Endothelial cell of umbilical vein (primary cell): ENCODE data around the gene STK10. TPM values are rescaled to one million over a fixed set of nuclear protein-coding genes. Genes with fewer than 3 reads are reported as not detected.

Experiments used
- BruUV-seq: library from RNA; stranded (reverse); fragments of 400-500 nt; replicated peaks from 2 replicates; lab custom pipeline; 2021; lab: Mats Ljungman, UMichigan
- CTCF ChIA-PET: fragments of 300-600, 350-600 bp; sonication (Branson Sonifier 250); formaldehyde crosslinking; loops from one replicate; lab custom pipeline; 2021; ENCODE audit warnings: antibody characterized with exemption, inconsistent platforms; lab: Charles Lee
- POLR2A ChIA-PET: fragments of 300-600, 350-600 bp; sonication (Branson Sonifier 250); formaldehyde crosslinking; loops from one replicate; lab custom pipeline; 2021; ENCODE audit warnings: antibody characterized with exemption, inconsistent platforms; lab: Charles Lee
- DNase-seq: peaks from one replicate; pipeline ENCODE4 v3.0.0-alpha.2; 2011; ENCODE audit warnings: low read depth, low spot score
- FAIRE-seq: peaks from 2 replicates; lab custom pipeline; 2011; peaks lifted over from hg19 to GRCh38; lab: Jason Lieb, UNC
- H2AFZ ChIP-seq: 2 replicates; pipeline ENCODE4 v1.6.0; 2012; ENCODE audit warnings: low read depth, low read length, control low read depth, inconsistent platforms
- H3K27ac ChIP-seq: 2 replicates; pipeline ENCODE4 v1.5.1; 2011; ENCODE audit warnings: low read depth, mild to moderate bottlenecking, control low read depth, low read length, moderate library complexity; ENCODE audit not compliant: insufficient read depth
- H3K27me3 ChIP-seq, 2 experiments: 2 replicates each; pipeline versions ENCODE4 v1.6.0 to v1.6.1; 2011; ENCODE audit warnings: low read length in 2 of 2, mixed read lengths in 1 of 2; ENCODE audit not compliant: control insufficient read depth in 2 of 2, insufficient read depth in 2 of 2
- H3K36me3 ChIP-seq, 2 experiments: 2 replicates in 1 of 2; 3 replicates in 1 of 2; pipeline ENCODE4 v1.5.1; 2011; ENCODE audit warnings: low read length in 2 of 2, mild to moderate bottlenecking in 1 of 2, moderate library complexity in 1 of 2; ENCODE audit not compliant: control insufficient read depth in 2 of 2, insufficient read depth in 2 of 2; ENCODE audit errors: extremely low read depth in 1 of 2
- H3K4me1 ChIP-seq: 3 replicates; pipeline ENCODE4 v1.5.1; 2011; ENCODE audit warnings: mild to moderate bottlenecking, low read length; ENCODE audit not compliant: control insufficient read depth, insufficient read depth; ENCODE audit errors: extremely low read depth
- H3K4me2 ChIP-seq: 2 replicates; pipeline ENCODE4 v1.6.1; 2011; ENCODE audit warnings: low read length, control low read depth, mixed read lengths; ENCODE audit not compliant: insufficient read depth
- H3K4me3 ChIP-seq, 3 experiments: fragments of 200-600 bp in 1 of 3; sonication (generic), shearing (Covaris generic) in 1 of 3; replicated peaks in 1 of 3; 2 replicates each; pipeline ENCODE4 v1.5.1; 2011 to 2016; ENCODE audit warnings: control low read depth in 3 of 3, low read length in 3 of 3, mild to moderate bottlenecking in 2 of 3, inconsistent platforms in 1 of 3, low read depth in 1 of 3, moderate library complexity in 1 of 3; ENCODE audit not compliant: insufficient read depth in 1 of 3
- H3K79me2 ChIP-seq: 2 replicates; pipeline ENCODE4 v1.6.0; 2012; ENCODE audit warnings: low read length, inconsistent platforms; ENCODE audit not compliant: control insufficient read depth, insufficient read depth
- H3K9ac ChIP-seq: replicated peaks from 2 replicates; pipeline ENCODE3; 2011; ENCODE audit warnings: low read length, control low read depth; ENCODE audit not compliant: insufficient read depth; ENCODE audit errors: extremely low read depth
- H3K9me1 ChIP-seq: replicated peaks from 3 replicates; pipeline ENCODE4 v1.6.0; 2011; ENCODE audit warnings: mild to moderate bottlenecking, low read length; ENCODE audit not compliant: control insufficient read depth, insufficient read depth; ENCODE audit errors: extremely low read depth
- H3K9me3 ChIP-seq: replicated peaks from 2 replicates; pipeline ENCODE4 v1.5.1; 2012; ENCODE audit warnings: low read length, inconsistent platforms; ENCODE audit not compliant: control insufficient read depth, insufficient read depth
- H4K20me1 ChIP-seq: replicated peaks from 2 replicates; pipeline ENCODE3; 2011; ENCODE audit warnings: mild to moderate bottlenecking, low read length; ENCODE audit not compliant: control insufficient read depth, insufficient read depth; ENCODE audit errors: extremely low read depth
- CTCF ChIP-seq, 2 donors: IDR thresholded peaks; 1 replicate in 1 of 2; 2 replicates in 1 of 2; pipeline ENCODE4 v1.5.1; 2011; ENCODE audit warnings: low read length in 2 of 2, mild to moderate bottlenecking in 2 of 2, moderate library complexity in 2 of 2, control low read depth in 1 of 2, inconsistent platforms in 1 of 2, low read depth in 1 of 2; ENCODE audit not compliant: insufficient read depth in 1 of 2; ENCODE audit errors: extremely low read depth in 1 of 2
- EZH2 ChIP-seq: IDR thresholded peaks from 2 replicates; pipeline ENCODE4 v1.6.1; 2012; ENCODE audit warnings: borderline replicate concordance, low read depth, mild to moderate bottlenecking, moderate library complexity, low read length, inconsistent platforms; ENCODE audit not compliant: severe bottlenecking
- FOS ChIP-seq: IDR thresholded peaks from 2 replicates; pipeline ENCODE4 v1.6.1; 2011; ENCODE audit warnings: mild to moderate bottlenecking, low read length, moderate library complexity, borderline replicate concordance; ENCODE audit not compliant: insufficient read depth
- GATA2 ChIP-seq: IDR thresholded peaks from 2 replicates; pipeline ENCODE4 v1.7.0; 2011; ENCODE audit warnings: low read depth, mild to moderate bottlenecking, moderate library complexity, mixed read lengths, low read length; ENCODE audit not compliant: insufficient read length, insufficient read depth
- JUN ChIP-seq: IDR thresholded peaks from 2 replicates; pipeline ENCODE4 v1.6.1; 2011; ENCODE audit warnings: borderline replicate concordance, low read depth; ENCODE audit not compliant: insufficient read length, insufficient read depth
- MAX ChIP-seq: IDR thresholded peaks from 2 replicates; pipeline ENCODE4 v1.6.1; 2011; ENCODE audit not compliant: insufficient read depth, insufficient read length
- MYC ChIP-seq: IDR thresholded peaks from one replicate; pipeline ENCODE4 v1.6.1; 2011; ENCODE audit warnings: mild to moderate bottlenecking, low read depth, low read length
- POLR2A ChIP-seq: IDR thresholded peaks from 2 replicates; pipeline ENCODE4 v1.6.1; 2012; ENCODE audit warnings: low read depth, mild to moderate bottlenecking, control low read depth, low read length
- POLR2AphosphoS5 ChIP-seq: IDR thresholded peaks from 2 replicates; pipeline ENCODE4 v1.6.1; 2012; ENCODE audit warnings: low read depth, mild to moderate bottlenecking, control low read depth, low read length, moderate library complexity; ENCODE audit not compliant: insufficient read depth
- dilution Hi-C: fragments of 300-500 bp; cut with MboI; formaldehyde crosslinking; loops from one replicate; pipeline ENCODE4 v1.15.0; 2019; ENCODE audit warnings: low sequenced_read_pairs; ENCODE audit not compliant: extremely low pct_ligation_motif_present
- intact Hi-C: fragments of 100-400 bp; cut with micrococcal nuclease; formaldehyde crosslinking; loops from one replicate; pipeline ENCODE4 v1.10.0; 2022
- polyA plus RNA-seq, 4 experiments: library from polyadenylated mRNA; depleted of rRNA in 3 of 4; stranded (reverse) in 3 of 4; unstranded in 1 of 4; fragments of >200 nt; gene quantifications; 2 replicates each; pipeline versions ENCODE4 v1.2.1 to v1.2.3, GENCODE V29; 2011 to 2012; ENCODE audit warnings: missing spikeins in 1 of 4
- total RNA-seq: library from RNA; stranded (reverse); gene quantifications from 2 replicates; pipeline ENCODE4 v1.2.3, GENCODE V29; 2021

Gene STK10
- total and polyA plus RNA-seq, 2 donors (not counting 3 experiments of a cell fraction or from before 2014, with no cell fraction given): 16.9 to 47.2 TPM

- peaks cover 6 to 11% of the 10 kb centered on the region in 2 experiments for H3K36me3 ChIP-seq
- H3K4me2 ChIP-seq: no peak overlapping the region
- no peaks in the 10 kb centered on the region for H3K9me1 ChIP-seq
- no peak overlapping the region for H2AFZ ChIP-seq
- FAIRE-seq: no peak
- intact Hi-C loops: loop anchor here (5.0 kb wide), 2 partner anchors 46 to 639 kb away; partner anchors contain the start of gene FGF18
- ChIA-PET POLR2A (no interaction called here), CTCF (interaction anchor here (1.8 to 3.2 kb wide), 2 partner anchors 15 to 144 kb away, joined by 10 to 32 read pairs; no protein-coding TSS in a partner anchor)
- no peak overlapping the region for H3K4me3 ChIP-seq
- no peak for TF ChIP-seq MAX
- no peak for TF ChIP-seq POLR2AphosphoS5
- no peak for TF ChIP-seq JUN
- no peak for TF ChIP-seq GATA2
- TF ChIP-seq MYC: no peak
- no peak for TF ChIP-seq EZH2
- no peak for TF ChIP-seq FOS
- no peak for TF ChIP-seq CTCF (IDR thresholded peaks at IDR 0.05; ENCODE audit: extremely low read depth in 1 of 2, insufficient read depth in 1 of 2, low read depth in 1 of 2, low read length in 2 of 2)
- TF ChIP-seq POLR2A: no peak
- H3K9ac ChIP-seq: no peak overlapping the region
- no TSS peak for BruUV-seq
- H4K20me1 ChIP-seq: no peaks in the 10 kb centered on the region
- no peak overlapping the region for H3K27ac ChIP-seq
- no peaks in the 10 kb centered on the region for H3K9me3 ChIP-seq
- no peaks in the 10 kb centered on the region for H3K79me2 ChIP-seq
- H3K4me1 ChIP-seq: no peaks in the 10 kb centered on the region
- dilution Hi-C loops: no loop called here
- no peak for DNase-seq
- no peaks in the 10 kb centered on the region for H3K27me3 ChIP-seq
Observed at GRCh38 chr5:172055996-172056395, 132.0 kb downstream of the STK10 start.
